Caco-2 (cell line): ENCODE data around the gene PCNX4. TPM values are rescaled to one million over a fixed set of nuclear protein-coding genes. Genes with fewer than 3 reads are reported as not detected.

Source experiments
- BruUV-seq: library from RNA; stranded (reverse); fragments of 400-500 nt; replicated peaks from 2 replicates; lab custom pipeline; 2021; lab: Mats Ljungman, UMichigan
- CTCF ChIA-PET: fragments of 300-600 bp; sonication (Branson Sonifier 250); formaldehyde crosslinking; loops from one replicate; lab custom pipeline; 2022; ENCODE audit warnings: antibody characterized with exemption; lab: Charles Lee
- POLR2A ChIA-PET: fragments of 300-600 bp; sonication (Branson Sonifier 250); formaldehyde crosslinking; loops from one replicate; lab custom pipeline; 2022; ENCODE audit warnings: antibody characterized with exemption; lab: Charles Lee
- DNase-seq, 2 experiments: peaks; one replicate each; pipeline versions ENCODE4 v3.0.0 to v3.0.0-alpha.2; 2020 to 2022
- H3K27me3 ChIP-seq: replicated peaks from 2 replicates; pipeline ENCODE4 v1.6.0; 2011; ENCODE audit warnings: low read length; ENCODE audit not compliant: control insufficient read depth, insufficient read depth
- H3K36me3 ChIP-seq: 2 replicates; pipeline ENCODE4 v1.5.1; 2011; ENCODE audit warnings: low read length; ENCODE audit not compliant: control insufficient read depth, insufficient read depth
- H3K4me1 ChIP-seq: fragments of 250-450 bp; sonication (Bioruptor Pico); 2 replicates; pipeline ENCODE4 v1.5.1; 2020; ENCODE audit warnings: mild to moderate bottlenecking
- H3K4me3 ChIP-seq: 2 replicates; pipeline ENCODE4 v1.5.1; 2011; ENCODE audit warnings: low read depth, mild to moderate bottlenecking, control low read depth, low read length
- H3K9me3 ChIP-seq: fragments of 250-450 bp; sonication (Bioruptor Pico); 2 replicates; pipeline ENCODE4 v1.5.1; 2020; ENCODE audit warnings: mild to moderate bottlenecking, moderate library complexity
- H3K27ac Mint-ChIP-seq: one replicate; pipeline ENCODE4 v1.8.0; 2022; ENCODE audit warnings: mixed read lengths; ENCODE audit not compliant: unreplicated experiment
- H3K27me3 Mint-ChIP-seq: one replicate; pipeline ENCODE4 v1.8.0; 2022; ENCODE audit warnings: mixed read lengths; ENCODE audit not compliant: insufficient read depth, unreplicated experiment
- H3K36me3 Mint-ChIP-seq: one replicate; pipeline ENCODE4 v1.8.0; 2022; ENCODE audit warnings: mild to moderate bottlenecking, mixed read lengths; ENCODE audit not compliant: insufficient read depth, unreplicated experiment
- H3K4me1 Mint-ChIP-seq: one replicate; pipeline ENCODE4 v1.8.0; 2022; ENCODE audit warnings: low read depth, mixed read lengths; ENCODE audit not compliant: unreplicated experiment
- H3K4me3 Mint-ChIP-seq: one replicate; pipeline ENCODE4 v1.8.0; 2022; ENCODE audit warnings: mild to moderate bottlenecking, moderate library complexity, mixed read lengths; ENCODE audit not compliant: unreplicated experiment
- H3K9me3 Mint-ChIP-seq: one replicate; pipeline ENCODE4 v1.8.0; 2022; ENCODE audit warnings: mixed read lengths; ENCODE audit not compliant: unreplicated experiment
- CTCF ChIP-seq, 2 experiments: fragments of 200-600 bp in 1 of 2; IDR thresholded peaks; 1 replicate in 1 of 2; 2 replicates in 1 of 2; pipeline versions ENCODE4 v1.5.1 to v1.8.0; 2011 to 2022; ENCODE audit warnings: antibody characterized with exemption in 1 of 2, control low read depth in 1 of 2, inconsistent platforms in 1 of 2, low read depth in 1 of 2, low read length in 1 of 2, mild to moderate bottlenecking in 1 of 2, moderate library complexity in 1 of 2; ENCODE audit not compliant: insufficient read depth in 1 of 2, severe bottlenecking in 1 of 2, unreplicated experiment in 1 of 2
- intact Hi-C: fragments of 100-400 bp; cut with micrococcal nuclease; formaldehyde crosslinking; loops from one replicate; pipeline ENCODE4 v1.10.0; 2022; ENCODE audit not compliant: unreplicated experiment
- total RNA-seq: library from RNA; stranded (reverse); gene quantifications from 2 replicates; pipeline ENCODE4 v1.2.3, GENCODE V29; 2022

Gene PCNX4
- total RNA-seq, 1 experiment from 2014 or later: 72.7 TPM

DNA sequence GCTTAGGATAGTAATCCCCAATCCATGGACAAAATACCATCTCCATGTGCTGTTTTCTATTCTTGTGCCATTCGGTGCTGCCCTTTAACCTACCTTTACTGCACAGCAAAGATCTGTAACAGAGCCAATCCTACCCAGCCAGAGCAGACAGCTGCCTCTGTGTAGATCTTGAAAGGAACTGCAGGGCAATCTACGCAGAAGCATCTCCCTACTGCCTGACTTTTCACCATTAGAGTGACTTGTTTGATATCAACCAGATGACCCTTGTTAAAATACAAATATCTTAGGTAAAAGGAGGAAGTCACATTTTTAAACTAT lies 123.4 kb downstream of the PCNX4 start:
- no TSS peak for BruUV-seq
- DNase-seq: no peak

DNA sequence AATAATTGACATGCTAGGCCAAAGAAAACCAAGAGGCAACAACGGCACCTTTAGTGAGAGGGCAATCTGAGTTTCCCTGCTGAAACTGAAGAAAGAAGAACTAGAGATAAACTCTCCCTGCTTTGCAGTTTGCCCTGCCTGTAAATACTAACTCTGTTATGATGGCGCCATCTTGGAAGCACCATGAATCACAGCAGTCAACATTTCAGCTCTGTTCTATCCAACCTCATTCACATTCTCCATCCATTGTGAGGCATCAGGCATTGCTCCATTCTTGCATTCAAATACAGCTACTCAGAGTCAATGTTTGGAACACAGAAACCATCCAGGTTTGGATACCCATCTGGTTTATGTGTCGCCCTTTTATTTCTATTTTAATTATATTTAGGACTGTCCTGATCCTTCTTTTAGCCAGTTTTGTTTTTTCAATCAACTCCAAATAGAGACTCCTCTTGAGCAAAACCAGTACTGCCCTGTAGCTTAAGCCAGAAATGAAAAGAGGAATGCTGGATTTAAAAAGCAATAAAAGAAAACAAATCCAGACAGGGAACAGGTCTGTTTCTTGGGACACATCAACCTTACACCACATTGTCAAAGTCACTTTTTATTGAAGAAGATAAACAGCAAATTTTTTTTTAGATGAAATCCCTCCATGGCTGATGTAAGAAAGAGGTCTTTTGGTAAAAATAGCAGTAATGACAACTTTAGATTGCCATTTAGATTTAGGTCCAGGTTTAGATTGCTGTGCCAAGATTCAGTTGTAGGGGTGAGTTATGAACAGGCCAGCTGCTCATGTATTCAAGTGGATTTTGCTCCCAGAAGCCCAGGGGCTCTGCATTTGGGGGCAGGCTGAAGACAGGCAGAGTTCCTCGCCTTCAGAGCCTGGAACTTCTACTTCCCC lies 124.0 kb downstream of the PCNX4 start:
- no peaks in the 10 kb centered on the region for H3K36me3 Mint-ChIP-seq
- H3K9me3 ChIP-seq: no peaks in the 10 kb centered on the region
- no peak overlapping the region for H3K4me3 ChIP-seq
- intact Hi-C loops: no loop called here
- no peaks in the 10 kb centered on the region for H3K4me1 Mint-ChIP-seq
- ChIA-PET POLR2A (no interaction called here), CTCF (no interaction called here)
- no peaks in the 10 kb centered on the region for H3K4me1 ChIP-seq
- H3K9me3 Mint-ChIP-seq: no peaks in the 10 kb centered on the region
- no peak for TF ChIP-seq CTCF (IDR thresholded peaks at IDR 0.05; ENCODE audit: insufficient read depth in 1 of 2, low read depth in 1 of 2, low read length in 1 of 2, severe bottlenecking in 1 of 2, unreplicated experiment in 1 of 2)
- no peaks in the 10 kb centered on the region for H3K36me3 ChIP-seq
- no peak overlapping the region for H3K27ac Mint-ChIP-seq
- no peaks in the 10 kb centered on the region for H3K27me3 ChIP-seq
- BruUV-seq: no TSS peak
- H3K4me3 Mint-ChIP-seq: no peak overlapping the region
- no peaks in the 10 kb centered on the region for H3K27me3 Mint-ChIP-seq
- no peak for DNase-seq

More for the DNA sequence above, 123.4 kb downstream of the PCNX4 start:
- no peaks in the 10 kb centered on the region for H3K9me3 Mint-ChIP-seq
- Histone ChIP-seq H3K36me3 (no peaks in the 10 kb centered on the region), H3K9me3 (no peaks in the 10 kb centered on the region), H3K4me3 (no peak overlapping the region), H3K27me3 (no peaks in the 10 kb centered on the region), H3K4me1 (no peaks in the 10 kb centered on the region)
- intact Hi-C loops: no loop called here
- CTCF ChIA-PET: no interaction called here
- no peaks in the 10 kb centered on the region for H3K4me1 Mint-ChIP-seq
- H3K27ac Mint-ChIP-seq: no peak overlapping the region
- no peak for TF ChIP-seq CTCF (IDR thresholded peaks at IDR 0.05; ENCODE audit: insufficient read depth in 1 of 2, low read depth in 1 of 2, low read length in 1 of 2, severe bottlenecking in 1 of 2, unreplicated experiment in 1 of 2)
- no peak overlapping the region for H3K4me3 Mint-ChIP-seq
- POLR2A ChIA-PET: no interaction called here
- no peaks in the 10 kb centered on the region for H3K27me3 Mint-ChIP-seq
- no peaks in the 10 kb centered on the region for H3K36me3 Mint-ChIP-seq

GRCh38 chr14:60217713-60218112 lies 126.0 kb downstream of the PCNX4 start:
- Mint-ChIP-seq H3K4me1 (no peaks in the 10 kb centered on the region), H3K4me3 (no peak overlapping the region), H3K36me3 (no peaks in the 10 kb centered on the region), H3K9me3 (no peaks in the 10 kb centered on the region), H3K27me3 (no peaks in the 10 kb centered on the region), H3K27ac (no peak overlapping the region)
- no TSS peak for BruUV-seq
- H3K36me3 ChIP-seq: no peaks in the 10 kb centered on the region
- ChIA-PET POLR2A (no interaction called here), CTCF (no interaction called here)
- no peak for DNase-seq
- H3K9me3 ChIP-seq: no peaks in the 10 kb centered on the region
- intact Hi-C loops: no loop called here
- no peaks in the 10 kb centered on the region for H3K4me1 ChIP-seq
- no peak overlapping the region for H3K4me3 ChIP-seq
- TF ChIP-seq CTCF (IDR thresholded peaks at IDR 0.05; ENCODE audit: insufficient read depth in 1 of 2, low read depth in 1 of 2, low read length in 1 of 2, severe bottlenecking in 1 of 2, unreplicated experiment in 1 of 2): no peak
- H3K27me3 ChIP-seq: no peaks in the 10 kb centered on the region

Other genes starting within 250 kb of the PCNX4 start
- gene RTN1, start 221.1 kb upstream of the PCNX4 start, total RNA-seq: 0.25 TPM in 1 of 2 replicates, not detected in the other
- 1.2 and 1.3 TPM in 2 replicates for gene LRRC9, start 171.8 kb upstream of the PCNX4 start, total RNA-seq
- 61.6 and 65.6 TPM in 2 replicates for gene DHRS7, start 73.5 kb downstream of the PCNX4 start, total RNA-seq
- gene PPM1A, start 157.3 kb downstream of the PCNX4 start, total RNA-seq: 34.9 and 35.6 TPM in 2 replicates